ENCODE results near the gene PDLIM4. TPM values are rescaled to one million over a fixed set of nuclear protein-coding genes. Genes with fewer than 3 reads are reported as not detected.

The PDLIM4 gene
- total RNA-seq, 1 donor from 2014 or later = 47.8 TPM

GRCh38 chr5:132227235-132227484 is 30.3 kb upstream of the PDLIM4 start:
- Mint-ChIP-seq H3K4me1 (ENCODE audit: unreplicated experiment) (peaks cover 49% of the 10 kb centered on the region), H3K27me3 (ENCODE audit: unreplicated experiment) (no peaks in the 10 kb centered on the region), H3K4me3 (ENCODE audit: unreplicated experiment) (peak overlapping the region; percentile 81), H3K36me3 (ENCODE audit: unreplicated experiment) (no peaks in the 10 kb centered on the region), H3K27ac (ENCODE audit: unreplicated experiment) (peak overlapping the region; percentile 89), H3K9me3 (ENCODE audit: unreplicated experiment) (no peaks in the 10 kb centered on the region)
- no peak for DNase-seq (ENCODE audit: extremely low spot score, unreplicated experiment)
- TF ChIP-seq, protein P1, sequence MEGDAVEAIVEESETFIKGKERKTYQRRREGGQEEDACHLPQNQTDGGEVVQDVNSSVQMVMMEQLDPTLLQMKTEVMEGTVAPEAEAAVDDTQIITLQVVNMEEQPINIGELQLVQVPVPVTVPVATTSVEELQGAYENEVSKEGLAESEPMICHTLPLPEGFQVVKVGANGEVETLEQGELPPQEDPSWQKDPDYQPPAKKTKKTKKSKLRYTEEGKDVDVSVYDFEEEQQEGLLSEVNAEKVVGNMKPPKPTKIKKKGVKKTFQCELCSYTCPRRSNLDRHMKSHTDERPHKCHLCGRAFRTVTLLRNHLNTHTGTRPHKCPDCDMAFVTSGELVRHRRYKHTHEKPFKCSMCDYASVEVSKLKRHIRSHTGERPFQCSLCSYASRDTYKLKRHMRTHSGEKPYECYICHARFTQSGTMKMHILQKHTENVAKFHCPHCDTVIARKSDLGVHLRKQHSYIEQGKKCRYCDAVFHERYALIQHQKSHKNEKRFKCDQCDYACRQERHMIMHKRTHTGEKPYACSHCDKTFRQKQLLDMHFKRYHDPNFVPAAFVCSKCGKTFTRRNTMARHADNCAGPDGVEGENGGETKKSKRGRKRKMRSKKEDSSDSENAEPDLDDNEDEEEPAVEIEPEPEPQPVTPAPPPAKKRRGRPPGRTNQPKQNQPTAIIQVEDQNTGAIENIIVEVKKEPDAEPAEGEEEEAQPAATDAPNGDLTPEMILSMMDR (IDR thresholded peaks at IDR 0.05) = peak; percentile 14

DNA sequence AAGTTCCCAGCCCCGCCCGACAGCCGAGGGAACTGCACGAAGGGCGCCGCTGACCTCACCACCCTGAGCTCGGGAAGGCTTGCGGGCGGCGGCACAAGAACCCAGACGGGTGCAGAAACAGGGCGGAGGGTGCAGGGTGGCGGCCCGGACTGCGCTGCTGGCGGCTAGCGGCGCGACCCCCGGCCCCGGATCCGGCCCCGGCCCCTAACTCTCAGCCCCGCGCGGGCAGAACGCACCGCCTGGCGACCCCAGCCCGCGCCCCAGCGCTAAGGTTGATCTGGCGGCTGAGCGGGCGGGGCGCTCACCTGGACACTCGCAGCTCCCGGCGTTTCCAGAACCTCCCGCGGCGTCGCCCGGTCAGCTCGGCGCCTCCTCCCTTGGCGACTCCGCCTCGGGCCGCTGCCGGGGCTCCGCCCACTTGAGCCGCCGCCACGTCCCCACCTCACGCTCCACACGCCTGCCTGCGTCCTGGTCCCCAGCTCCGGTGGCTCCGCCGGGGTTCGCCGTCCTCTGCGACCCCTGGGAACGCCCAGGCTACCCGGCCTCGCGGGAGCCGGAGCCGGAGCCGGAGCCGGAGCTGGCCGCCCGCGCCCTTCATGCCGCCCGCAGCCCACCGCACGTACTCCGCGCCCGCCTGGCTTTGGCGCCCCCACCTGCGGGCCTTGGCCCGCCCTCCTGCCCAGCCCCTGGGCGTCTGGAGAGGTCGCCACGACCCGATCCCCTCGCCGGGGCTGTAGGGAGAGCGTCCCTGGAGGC is 29.8 kb upstream of the PDLIM4 start, which contains the start of gene P4HA2:
P4HA2 (minus strand) TSS at position 369 of the 756 bp plus-strand sequence. CDS start 9,227 bp downstream, outside the sequence.
- TF ChIP-seq, protein P1 (IDR thresholded peaks at IDR 0.05) = no peak
- peak within 1 kb of the TSS; percentile 89 for H3K27ac Mint-ChIP-seq (ENCODE audit: unreplicated experiment)
- H3K4me3 Mint-ChIP-seq (ENCODE audit: unreplicated experiment) = peak within 1 kb of the TSS; percentile 81
- peaks cover 3% of the 10 kb centered on the region for H3K27me3 Mint-ChIP-seq (ENCODE audit: unreplicated experiment)
- DNase-seq (ENCODE audit: extremely low spot score, unreplicated experiment) = peak; percentile 91
- H3K4me1 Mint-ChIP-seq (ENCODE audit: unreplicated experiment) = peaks cover 44% of the 10 kb centered on the region
- no peaks in the 10 kb centered on the region for H3K36me3 Mint-ChIP-seq (ENCODE audit: unreplicated experiment)
- no peaks in the 10 kb centered on the region for H3K9me3 Mint-ChIP-seq (ENCODE audit: unreplicated experiment)

DNA sequence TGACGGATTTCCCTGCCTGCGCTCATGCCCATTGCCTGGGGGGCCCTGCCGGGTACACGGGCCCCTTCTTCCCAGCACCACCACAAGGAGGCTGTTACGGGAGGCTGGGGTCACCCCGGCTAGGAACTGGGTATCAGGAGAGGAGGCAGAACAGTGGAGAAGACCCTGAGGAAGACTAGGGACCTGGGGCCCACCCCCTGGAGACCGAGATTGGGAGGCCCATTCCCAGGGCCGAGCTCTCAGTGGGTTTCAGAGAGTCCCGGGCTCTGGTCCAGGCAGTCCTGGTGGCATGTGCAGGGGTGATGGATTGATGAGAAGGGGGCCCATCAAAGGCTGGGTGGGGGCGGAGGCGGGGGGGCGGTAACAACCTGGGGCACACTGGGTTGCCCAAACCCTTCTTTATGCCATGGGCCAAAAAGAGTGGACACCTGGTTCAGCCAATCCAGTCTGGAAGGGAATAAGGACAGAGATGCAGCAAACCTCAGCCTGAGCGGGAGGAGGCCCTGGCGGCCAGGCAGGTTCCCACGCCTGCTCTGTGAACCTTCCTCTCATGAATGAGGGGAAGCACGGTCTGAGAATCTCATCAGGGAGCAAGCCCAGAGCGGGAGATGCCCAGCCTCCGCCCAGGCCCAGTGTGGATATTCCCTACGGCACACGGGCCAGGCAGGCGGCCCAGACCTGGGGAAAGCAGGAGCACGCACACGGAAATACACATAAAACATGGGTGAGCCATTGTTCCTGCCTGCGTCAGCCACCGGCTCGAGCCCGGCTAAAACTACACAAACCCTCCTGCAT is 29.1 kb upstream of the PDLIM4 start:
- Mint-ChIP-seq H3K4me1 (ENCODE audit: unreplicated experiment) (peaks cover 39% of the 10 kb centered on the region), H3K36me3 (ENCODE audit: unreplicated experiment) (no peaks in the 10 kb centered on the region), H3K4me3 (ENCODE audit: unreplicated experiment) (peak overlapping the region; percentile 81), H3K27ac (ENCODE audit: unreplicated experiment) (peak overlapping the region; percentile 27), H3K27me3 (ENCODE audit: unreplicated experiment) (peaks cover 3% of the 10 kb centered on the region), H3K9me3 (ENCODE audit: unreplicated experiment) (no peaks in the 10 kb centered on the region)
- DNase-seq (ENCODE audit: extremely low spot score, unreplicated experiment) = no peak
- TF ChIP-seq, protein P1 (IDR thresholded peaks at IDR 0.05) = peak; percentile 20

DNA sequence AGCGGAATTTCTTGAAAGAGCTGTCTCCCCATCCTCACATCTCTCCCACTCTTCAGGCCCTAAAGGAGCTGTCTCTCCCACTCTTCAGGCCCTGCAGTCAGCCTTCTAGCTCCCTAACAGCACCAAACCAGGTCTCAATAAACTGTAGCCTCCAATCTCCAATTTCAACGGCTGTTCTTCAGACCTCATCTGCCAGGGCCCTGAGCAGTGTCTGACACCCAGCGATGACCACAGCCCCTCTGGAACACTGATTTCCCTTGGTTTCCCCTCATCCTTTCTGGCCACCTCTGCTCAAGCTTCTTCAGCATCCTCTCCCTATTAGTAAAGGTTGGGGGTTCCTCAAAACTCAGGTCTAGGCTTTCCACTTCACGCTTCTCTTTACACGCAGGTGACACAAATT is 28.3 kb upstream of the PDLIM4 start:
- Mint-ChIP-seq H3K9me3 (ENCODE audit: unreplicated experiment) (no peaks in the 10 kb centered on the region), H3K36me3 (ENCODE audit: unreplicated experiment) (no peaks in the 10 kb centered on the region), H3K4me3 (ENCODE audit: unreplicated experiment) (peak overlapping the region; percentile 59), H3K4me1 (ENCODE audit: unreplicated experiment) (peaks cover 33% of the 10 kb centered on the region), H3K27ac (ENCODE audit: unreplicated experiment) (peak overlapping the region; percentile 51), H3K27me3 (ENCODE audit: unreplicated experiment) (peaks cover 3% of the 10 kb centered on the region)
- no peak for DNase-seq (ENCODE audit: extremely low spot score, unreplicated experiment)
- TF ChIP-seq, protein P1 (IDR thresholded peaks at IDR 0.05) = no peak

DNA sequence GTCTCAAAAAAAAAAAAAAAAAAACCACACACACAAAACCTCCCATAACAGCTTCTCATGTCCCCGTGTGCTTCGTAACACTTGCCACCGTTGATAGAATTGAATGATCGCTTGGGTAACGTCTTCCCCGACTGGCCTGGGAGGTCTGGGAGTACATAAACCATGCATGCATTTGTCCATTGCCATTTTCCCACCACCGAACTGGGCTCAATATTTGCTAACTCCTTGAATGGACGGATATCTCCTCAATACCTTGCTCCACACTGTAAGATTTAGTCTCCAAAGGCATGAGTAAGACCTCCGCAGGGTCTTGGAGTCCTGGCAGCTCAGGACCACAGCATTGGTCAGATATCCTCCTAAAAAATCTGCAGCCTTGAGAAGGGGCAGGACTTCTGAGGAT is 26.6 kb upstream of the PDLIM4 start:
- no peaks in the 10 kb centered on the region for H3K36me3 Mint-ChIP-seq (ENCODE audit: unreplicated experiment)
- TF ChIP-seq, protein P1 (IDR thresholded peaks at IDR 0.05) = no peak
- DNase-seq (ENCODE audit: extremely low spot score, unreplicated experiment) = peak; percentile 42
- H3K27ac Mint-ChIP-seq (ENCODE audit: unreplicated experiment) = no peak overlapping the region
- peaks cover 16% of the 10 kb centered on the region for H3K4me1 Mint-ChIP-seq (ENCODE audit: unreplicated experiment)
- H3K9me3 Mint-ChIP-seq (ENCODE audit: unreplicated experiment) = no peaks in the 10 kb centered on the region
- no peak overlapping the region for H3K4me3 Mint-ChIP-seq (ENCODE audit: unreplicated experiment)
- H3K27me3 Mint-ChIP-seq (ENCODE audit: unreplicated experiment) = peaks cover 3% of the 10 kb centered on the region

Measured in osteocyte (in vitro differentiated cells).